ENCODE measurements around the gene GPSM1. TPM values are rescaled to one million over a fixed set of nuclear protein-coding genes. Genes with fewer than 3 reads are reported as not detected.

GPSM1 gene
- total and polyA plus RNA-seq, 9 of the 15 experiments (the other 6 are each of a cell fraction or from before 2014, with no cell fraction given) = 0.04 to 14.2 (median 3.1) TPM

GRCh38 chr9:136400038-136400834 lies 72.9 kb downstream of the GPSM1 start, which contains the start of gene SNAPC4 (continued):
- TF ChIP-seq UBTF (IDR thresholded peaks at IDR 0.05; ENCODE audit: borderline replicate concordance in 1 of 2, low read depth in 2 of 2, low read length in 2 of 2) (0 out of 4 replicates have a peak, but pooled peaks of 1 of the 2 experiments have one; percentile 52), ZBTB43 (CRISPR knock-in tag; IDR thresholded peaks at IDR 0.05) (no peak), TRIM24 (IDR thresholded peaks at IDR 0.05) (no peak), HEY1 (CRISPR knock-in tag; IDR thresholded peaks at IDR 0.05; ENCODE audit: borderline replicate concordance) (no peak), ELK3 (CRISPR knock-in tag; IDR thresholded peaks at IDR 0.05) (no peak), MYC (IDR thresholded peaks at IDR 0.05; ENCODE audit: low read depth, low read length) (peak; percentile 80), MYC (CRISPR knock-in tag; IDR thresholded peaks at IDR 0.05; ENCODE audit: borderline replicate concordance, low read depth) (no peak), KDM4B (IDR thresholded peaks at IDR 0.05; ENCODE audit: borderline replicate concordance in 2 of 2, low read depth in 1 of 2) (no peak), ZNF232 (CRISPR knock-in tag; IDR thresholded peaks at IDR 0.05) (no peak), SUPT5H (IDR thresholded peaks at IDR 0.05) (peak; percentile 43; the same call in 1 of the 2 replicates), ZBTB7A (IDR thresholded peaks at IDR 0.05; ENCODE audit: borderline replicate concordance, control insufficient read depth, low read depth, low read length) (peak; percentile 95), ZNF212 (CRISPR knock-in tag; IDR thresholded peaks at IDR 0.05) (no peak), HSF4 (CRISPR knock-in tag; IDR thresholded peaks at IDR 0.05; ENCODE audit: borderline replicate concordance) (no peak), E2F1 (CRISPR knock-in tag; IDR thresholded peaks at IDR 0.05) (peak; percentile 85), THRA (IDR thresholded peaks at IDR 0.05) (no peak), KHSRP (IDR thresholded peaks at IDR 0.05) (no peak), GABPB2 (CRISPR knock-in tag; conservative IDR thresholded peaks at IDR 0.05) (no peak), ZNF280A (IDR thresholded peaks at IDR 0.05; ENCODE audit: low read depth, partially characterized antibody) (no peak)

All from K562 (cell line).